Measurements from ENCODE around the gene SYT2. TPM values are rescaled to one million over a fixed set of nuclear protein-coding genes. Genes with fewer than 3 reads are reported as not detected.

Gene SYT2
- total RNA-seq, 1 experiment from 2014 or later = not detected

DNA sequence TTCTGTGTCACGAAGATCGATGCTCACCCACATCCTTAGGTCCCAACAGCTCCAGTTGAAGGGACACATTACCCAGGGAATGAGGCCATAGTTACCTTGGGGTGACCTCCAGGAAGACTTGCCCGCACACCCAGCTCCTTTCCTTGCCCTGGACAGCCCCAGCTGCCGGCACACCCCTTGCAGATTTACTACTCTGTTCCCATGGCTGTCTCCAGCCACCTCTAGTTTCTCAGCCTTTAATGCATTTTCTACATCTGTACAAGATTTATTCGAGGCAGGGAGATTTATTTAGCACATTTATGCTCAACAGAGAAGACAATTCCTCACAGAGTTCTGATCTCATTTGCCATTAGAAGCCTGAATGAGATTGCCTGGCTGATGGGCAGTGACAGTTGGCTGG is 36.7 kb downstream of the SYT2 start (continued):
- no peak for TF ChIP-seq EZH2phosphoT487 (IDR thresholded peaks at IDR 0.05; ENCODE audit: borderline replicate concordance)
- TF ChIP-seq, protein P1, sequence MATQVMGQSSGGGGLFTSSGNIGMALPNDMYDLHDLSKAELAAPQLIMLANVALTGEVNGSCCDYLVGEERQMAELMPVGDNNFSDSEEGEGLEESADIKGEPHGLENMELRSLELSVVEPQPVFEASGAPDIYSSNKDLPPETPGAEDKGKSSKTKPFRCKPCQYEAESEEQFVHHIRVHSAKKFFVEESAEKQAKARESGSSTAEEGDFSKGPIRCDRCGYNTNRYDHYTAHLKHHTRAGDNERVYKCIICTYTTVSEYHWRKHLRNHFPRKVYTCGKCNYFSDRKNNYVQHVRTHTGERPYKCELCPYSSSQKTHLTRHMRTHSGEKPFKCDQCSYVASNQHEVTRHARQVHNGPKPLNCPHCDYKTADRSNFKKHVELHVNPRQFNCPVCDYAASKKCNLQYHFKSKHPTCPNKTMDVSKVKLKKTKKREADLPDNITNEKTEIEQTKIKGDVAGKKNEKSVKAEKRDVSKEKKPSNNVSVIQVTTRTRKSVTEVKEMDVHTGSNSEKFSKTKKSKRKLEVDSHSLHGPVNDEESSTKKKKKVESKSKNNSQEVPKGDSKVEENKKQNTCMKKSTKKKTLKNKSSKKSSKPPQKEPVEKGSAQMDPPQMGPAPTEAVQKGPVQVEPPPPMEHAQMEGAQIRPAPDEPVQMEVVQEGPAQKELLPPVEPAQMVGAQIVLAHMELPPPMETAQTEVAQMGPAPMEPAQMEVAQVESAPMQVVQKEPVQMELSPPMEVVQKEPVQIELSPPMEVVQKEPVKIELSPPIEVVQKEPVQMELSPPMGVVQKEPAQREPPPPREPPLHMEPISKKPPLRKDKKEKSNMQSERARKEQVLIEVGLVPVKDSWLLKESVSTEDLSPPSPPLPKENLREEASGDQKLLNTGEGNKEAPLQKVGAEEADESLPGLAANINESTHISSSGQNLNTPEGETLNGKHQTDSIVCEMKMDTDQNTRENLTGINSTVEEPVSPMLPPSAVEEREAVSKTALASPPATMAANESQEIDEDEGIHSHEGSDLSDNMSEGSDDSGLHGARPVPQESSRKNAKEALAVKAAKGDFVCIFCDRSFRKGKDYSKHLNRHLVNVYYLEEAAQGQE (IDR thresholded peaks at IDR 0.05; ENCODE audit: low read depth) = no peak
- TF ChIP-seq POLR2AphosphoS5 (IDR thresholded peaks at IDR 0.05; ENCODE audit: low read depth, low read length) = no peak

DNA sequence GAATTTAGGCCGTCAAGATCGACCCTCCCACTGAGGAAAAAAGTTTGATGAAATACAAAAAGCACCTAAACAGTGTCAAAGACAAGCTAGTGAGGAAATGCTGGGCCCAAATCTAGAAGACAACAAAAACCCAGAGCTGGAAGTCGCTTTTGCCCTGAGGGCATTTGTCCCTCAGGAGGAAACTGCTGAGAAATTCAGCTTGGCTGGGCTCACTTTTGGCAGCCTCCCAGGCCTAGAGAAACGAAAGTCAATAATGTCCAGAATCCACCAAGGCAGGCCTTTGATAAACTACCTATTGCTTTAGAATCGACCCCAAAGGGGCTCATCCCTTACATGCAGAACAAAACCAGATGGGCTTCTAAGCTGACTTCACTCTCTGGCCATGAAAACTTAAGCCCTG is 38.9 kb downstream of the SYT2 start:
- Histone ChIP-seq H4K20me1 (ENCODE audit: insufficient read depth) (no peaks in the 10 kb centered on the region), H3K27ac (ENCODE audit: low read depth, low read length) (no peak overlapping the region), H2AFZ (ENCODE audit: low read depth, low read length, poor library complexity, severe bottlenecking) (no peak overlapping the region), H3K4me1 (ENCODE audit: control insufficient read depth in 1 of 2, insufficient read depth in 2 of 2, low read length in 2 of 2) (peaks cover 7 to 9% of the 10 kb centered on the region in 2 experiments; a peak in 2 of 4 replicates), H3K9me2 (ENCODE audit: insufficient read depth) (no peaks in the 10 kb centered on the region), H3K27me3 (ENCODE audit: insufficient read depth, low read length) (no peaks in the 10 kb centered on the region), H3K36me3 (ENCODE audit: control insufficient read depth in 1 of 2, insufficient read depth in 2 of 2, low read length in 2 of 2) (no peaks in the 10 kb centered on the region), H3K4me2 (ENCODE audit: low read length) (no peak overlapping the region), H3K4me3 (replicated peaks in 1 of 2; ENCODE audit: low read depth in 1 of 2, low read length in 2 of 2) (no peak overlapping the region), H3K9ac (ENCODE audit: low read length) (no peak overlapping the region), H3K9me3 (ENCODE audit: control insufficient read depth in 1 of 2, insufficient read depth in 1 of 2, low read depth in 1 of 2, low read length in 2 of 2) (no peaks in the 10 kb centered on the region), H3K79me2 (ENCODE audit: insufficient read depth, low read length) (no peaks in the 10 kb centered on the region)
- POLR2A ChIA-PET = no interaction called here
- TF ChIP-seq, protein P2, sequence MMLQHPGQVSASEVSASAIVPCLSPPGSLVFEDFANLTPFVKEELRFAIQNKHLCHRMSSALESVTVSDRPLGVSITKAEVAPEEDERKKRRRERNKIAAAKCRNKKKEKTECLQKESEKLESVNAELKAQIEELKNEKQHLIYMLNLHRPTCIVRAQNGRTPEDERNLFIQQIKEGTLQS (IDR thresholded peaks at IDR 0.05) = no peak
- no peak for TF ChIP-seq CEBPB (IDR thresholded peaks at IDR 0.05; ENCODE audit: low read depth)
- TF ChIP-seq JUND (IDR thresholded peaks at IDR 0.05) = no peak
- no peak for TF ChIP-seq ZNF274 (IDR thresholded peaks at IDR 0.05; ENCODE audit: low read depth, low read length)
- TF ChIP-seq, protein P3, sequence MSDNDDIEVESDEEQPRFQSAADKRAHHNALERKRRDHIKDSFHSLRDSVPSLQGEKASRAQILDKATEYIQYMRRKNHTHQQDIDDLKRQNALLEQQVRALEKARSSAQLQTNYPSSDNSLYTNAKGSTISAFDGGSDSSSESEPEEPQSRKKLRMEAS (IDR thresholded peaks at IDR 0.05) = no peak
- TF ChIP-seq EZH2phosphoT487 (IDR thresholded peaks at IDR 0.05; ENCODE audit: borderline replicate concordance) = no peak
- no peak for TF ChIP-seq ZFX (IDR thresholded peaks at IDR 0.05)
- TF ChIP-seq, protein P4, sequence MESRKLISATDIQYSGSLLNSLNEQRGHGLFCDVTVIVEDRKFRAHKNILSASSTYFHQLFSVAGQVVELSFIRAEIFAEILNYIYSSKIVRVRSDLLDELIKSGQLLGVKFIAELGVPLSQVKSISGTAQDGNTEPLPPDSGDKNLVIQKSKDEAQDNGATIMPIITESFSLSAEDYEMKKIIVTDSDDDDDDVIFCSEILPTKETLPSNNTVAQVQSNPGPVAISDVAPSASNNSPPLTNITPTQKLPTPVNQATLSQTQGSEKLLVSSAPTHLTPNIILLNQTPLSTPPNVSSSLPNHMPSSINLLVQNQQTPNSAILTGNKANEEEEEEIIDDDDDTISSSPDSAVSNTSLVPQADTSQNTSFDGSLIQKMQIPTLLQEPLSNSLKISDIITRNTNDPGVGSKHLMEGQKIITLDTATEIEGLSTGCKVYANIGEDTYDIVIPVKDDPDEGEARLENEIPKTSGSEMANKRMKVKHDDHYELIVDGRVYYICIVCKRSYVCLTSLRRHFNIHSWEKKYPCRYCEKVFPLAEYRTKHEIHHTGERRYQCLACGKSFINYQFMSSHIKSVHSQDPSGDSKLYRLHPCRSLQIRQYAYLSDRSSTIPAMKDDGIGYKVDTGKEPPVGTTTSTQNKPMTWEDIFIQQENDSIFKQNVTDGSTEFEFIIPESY (IDR thresholded peaks at IDR 0.05; ENCODE audit: extremely low read depth, insufficient replicate concordance, low read length) = no peak
- TF ChIP-seq POLR2A (IDR thresholded peaks at IDR 0.05; ENCODE audit: borderline replicate concordance, extremely low read depth, insufficient read depth, insufficient read length) = no peak
- no peak for TF ChIP-seq FOSL1 (IDR thresholded peaks at IDR 0.05; ENCODE audit: low read depth)
- no peak for TF ChIP-seq POLR2AphosphoS5 (IDR thresholded peaks at IDR 0.05; ENCODE audit: low read depth, low read length)
- TF ChIP-seq, protein P1 (IDR thresholded peaks at IDR 0.05; ENCODE audit: low read depth) = no peak
- no peak for TF ChIP-seq YY1 (IDR thresholded peaks at IDR 0.05; ENCODE audit: extremely low read depth, insufficient replicate concordance, low read depth, low read length)
- no peak for TF ChIP-seq RAD21 (IDR thresholded peaks at IDR 0.05; ENCODE audit: low read depth)
- TF ChIP-seq EZH2 (IDR thresholded peaks at IDR 0.05) = no peak
- no peak for TF ChIP-seq EGR1 (IDR thresholded peaks at IDR 0.05; ENCODE audit: low read depth)
- CTCF ChIA-PET = interaction anchor here (0.9 to 2.5 kb wide), 3 partner anchors 10 to 44 kb away, joined by 3 to 8 read pairs (median 4); no protein-coding TSS in a partner anchor
- ATAC-seq (no peak), DNase-seq (ENCODE audit: low read depth, low spot score) (no peak)
- RAD21 ChIA-PET (ENCODE audit: low non-redundant PET in 1 of 2, low total read pairs in 2 of 2, uncharacterized antibody in 2 of 2, unreplicated experiment in 2 of 2) = no interaction called here
- intact Hi-C loops (cut with micrococcal nuclease) = no loop called here
- no TSS peak for BruUV-seq (replicated peaks)
